ENCODE measurements around the gene PAM. TPM values are rescaled to one million over a fixed set of nuclear protein-coding genes. Genes with fewer than 3 reads are reported as not detected.

PAM gene
- total RNA-seq, 1 donor from 2014 or later: 135 TPM

DNA sequence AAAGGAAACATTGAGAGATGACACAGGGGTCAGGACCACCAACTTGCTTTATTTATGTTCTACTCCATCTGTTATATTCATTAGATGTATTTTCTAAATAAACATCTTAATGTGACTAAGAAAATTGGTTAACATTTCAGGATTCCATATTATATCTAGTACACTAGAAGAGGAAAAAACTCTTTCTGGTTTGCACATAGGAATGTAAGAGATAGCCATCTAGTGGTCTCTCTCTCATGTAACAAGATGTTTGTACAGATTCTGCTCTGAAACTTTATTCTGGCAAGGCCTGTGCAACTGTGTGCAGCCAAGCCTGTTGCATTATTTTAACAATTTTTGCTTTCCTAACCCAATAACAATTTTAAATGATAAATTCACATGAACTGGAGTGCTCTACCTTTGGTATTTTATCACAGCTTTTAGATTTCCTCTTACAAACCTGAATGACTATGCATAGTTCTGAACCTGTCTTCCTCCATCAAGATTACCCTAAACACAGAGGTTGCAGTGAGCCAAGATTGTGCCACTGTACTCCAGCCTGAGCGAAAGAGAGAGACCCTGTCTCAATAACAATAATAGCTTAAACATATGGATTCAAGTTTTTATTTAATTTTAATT lies 216.7 kb downstream of the PAM start:
- Mint-ChIP-seq H3K27ac (no peak overlapping the region), H3K9me3 (no peaks in the 10 kb centered on the region), H3K4me3 (no peak overlapping the region), H3K27me3 (no peaks in the 10 kb centered on the region), H3K36me3 (no peaks in the 10 kb centered on the region), H3K4me1 (ENCODE audit: unreplicated experiment) (no peaks in the 10 kb centered on the region)
- TF ChIP-seq, protein P1, sequence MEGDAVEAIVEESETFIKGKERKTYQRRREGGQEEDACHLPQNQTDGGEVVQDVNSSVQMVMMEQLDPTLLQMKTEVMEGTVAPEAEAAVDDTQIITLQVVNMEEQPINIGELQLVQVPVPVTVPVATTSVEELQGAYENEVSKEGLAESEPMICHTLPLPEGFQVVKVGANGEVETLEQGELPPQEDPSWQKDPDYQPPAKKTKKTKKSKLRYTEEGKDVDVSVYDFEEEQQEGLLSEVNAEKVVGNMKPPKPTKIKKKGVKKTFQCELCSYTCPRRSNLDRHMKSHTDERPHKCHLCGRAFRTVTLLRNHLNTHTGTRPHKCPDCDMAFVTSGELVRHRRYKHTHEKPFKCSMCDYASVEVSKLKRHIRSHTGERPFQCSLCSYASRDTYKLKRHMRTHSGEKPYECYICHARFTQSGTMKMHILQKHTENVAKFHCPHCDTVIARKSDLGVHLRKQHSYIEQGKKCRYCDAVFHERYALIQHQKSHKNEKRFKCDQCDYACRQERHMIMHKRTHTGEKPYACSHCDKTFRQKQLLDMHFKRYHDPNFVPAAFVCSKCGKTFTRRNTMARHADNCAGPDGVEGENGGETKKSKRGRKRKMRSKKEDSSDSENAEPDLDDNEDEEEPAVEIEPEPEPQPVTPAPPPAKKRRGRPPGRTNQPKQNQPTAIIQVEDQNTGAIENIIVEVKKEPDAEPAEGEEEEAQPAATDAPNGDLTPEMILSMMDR (conservative IDR thresholded peaks at IDR 0.05): peak; percentile 64
- no peak for DNase-seq (ENCODE audit: extremely low spot score, unreplicated experiment)

DNA sequence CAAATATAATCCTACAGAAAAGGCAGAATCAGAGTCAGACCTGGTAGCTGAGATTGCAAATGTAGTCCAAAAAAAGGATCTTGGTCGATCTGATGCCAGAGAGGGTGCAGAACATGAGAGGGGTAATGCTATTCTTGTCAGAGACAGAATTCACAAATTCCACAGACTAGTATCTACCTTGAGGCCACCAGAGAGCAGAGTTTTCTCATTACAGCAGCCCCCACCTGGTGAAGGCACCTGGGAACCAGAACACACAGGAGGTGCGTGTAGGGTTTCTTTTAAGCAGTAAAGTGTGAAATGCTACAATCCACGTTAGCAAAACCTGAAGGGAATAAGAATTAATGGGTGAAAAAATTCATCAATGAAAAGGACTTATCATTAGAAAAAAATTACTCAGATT lies 219.1 kb downstream of the PAM start:
- Mint-ChIP-seq H3K4me3 (no peak overlapping the region), H3K9me3 (no peaks in the 10 kb centered on the region), H3K27ac (no peak overlapping the region), H3K4me1 (ENCODE audit: unreplicated experiment) (no peaks in the 10 kb centered on the region), H3K36me3 (no peaks in the 10 kb centered on the region), H3K27me3 (no peaks in the 10 kb centered on the region)
- TF ChIP-seq, protein P1 (conservative IDR thresholded peaks at IDR 0.05): no peak
- DNase-seq (ENCODE audit: extremely low spot score, unreplicated experiment): no peak

DNA sequence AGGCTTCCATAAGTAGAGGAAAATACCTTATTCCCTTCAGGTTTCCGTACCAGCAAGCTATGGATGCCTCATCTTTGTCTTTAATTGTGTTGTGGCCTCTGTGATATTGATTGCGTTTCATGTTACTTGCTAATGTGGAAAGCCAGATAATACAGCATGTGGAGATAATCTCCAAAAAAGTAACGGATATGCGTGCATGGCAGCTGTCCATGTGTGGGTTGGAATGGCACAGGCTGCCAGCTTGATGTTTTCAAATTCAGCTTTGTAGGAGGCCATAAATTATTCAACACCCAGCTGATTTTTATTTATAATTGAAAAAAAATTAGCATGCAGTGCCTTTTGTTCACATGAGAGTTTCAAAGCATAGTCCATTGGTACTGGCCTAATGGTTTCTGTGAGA lies 219.9 kb downstream of the PAM start:
- TF ChIP-seq, protein P1 (conservative IDR thresholded peaks at IDR 0.05): no peak
- Mint-ChIP-seq H3K4me3 (no peak overlapping the region), H3K9me3 (no peaks in the 10 kb centered on the region), H3K27ac (no peak overlapping the region), H3K36me3 (no peaks in the 10 kb centered on the region), H3K27me3 (no peaks in the 10 kb centered on the region), H3K4me1 (ENCODE audit: unreplicated experiment) (no peaks in the 10 kb centered on the region)
- no peak for DNase-seq (ENCODE audit: extremely low spot score, unreplicated experiment)

DNA sequence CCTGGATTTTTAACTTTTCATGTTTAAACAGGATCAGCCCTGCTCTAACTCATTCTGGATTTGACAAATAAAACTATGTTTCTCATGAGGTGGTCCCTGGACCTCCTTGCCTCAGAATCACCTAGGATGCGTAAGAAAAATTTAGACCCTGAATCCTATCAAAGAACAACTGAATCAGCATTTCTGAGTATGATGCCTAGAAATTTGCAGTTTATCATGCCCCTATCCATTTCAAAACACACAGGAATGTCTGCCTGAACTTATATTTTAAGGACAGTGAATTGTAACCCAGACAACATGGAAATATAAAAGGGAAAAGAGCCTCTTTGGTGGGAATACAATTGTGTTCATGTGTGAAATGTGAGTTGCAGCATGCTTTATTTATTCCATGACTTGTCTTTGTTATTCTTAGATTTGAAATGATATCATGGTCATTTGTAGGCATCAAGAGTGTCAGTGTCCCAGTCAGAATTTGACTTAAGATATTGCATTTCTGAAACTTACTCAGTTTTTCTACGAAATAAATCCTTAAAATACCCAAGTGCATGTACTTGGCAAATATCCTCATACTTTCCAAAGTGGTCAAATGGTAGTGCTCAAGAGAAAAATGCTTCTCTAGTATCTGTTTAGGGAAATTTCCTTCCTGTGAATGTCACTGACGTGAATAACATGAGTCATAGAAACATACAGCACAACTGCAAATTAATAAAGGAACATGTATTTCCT lies 220.5 kb downstream of the PAM start:
- Mint-ChIP-seq H3K27ac (no peak overlapping the region), H3K27me3 (no peaks in the 10 kb centered on the region), H3K9me3 (no peaks in the 10 kb centered on the region), H3K36me3 (no peaks in the 10 kb centered on the region), H3K4me1 (ENCODE audit: unreplicated experiment) (no peaks in the 10 kb centered on the region), H3K4me3 (no peak overlapping the region)
- no peak for DNase-seq (ENCODE audit: extremely low spot score, unreplicated experiment)
- TF ChIP-seq, protein P1 (conservative IDR thresholded peaks at IDR 0.05): no peak

DNA sequence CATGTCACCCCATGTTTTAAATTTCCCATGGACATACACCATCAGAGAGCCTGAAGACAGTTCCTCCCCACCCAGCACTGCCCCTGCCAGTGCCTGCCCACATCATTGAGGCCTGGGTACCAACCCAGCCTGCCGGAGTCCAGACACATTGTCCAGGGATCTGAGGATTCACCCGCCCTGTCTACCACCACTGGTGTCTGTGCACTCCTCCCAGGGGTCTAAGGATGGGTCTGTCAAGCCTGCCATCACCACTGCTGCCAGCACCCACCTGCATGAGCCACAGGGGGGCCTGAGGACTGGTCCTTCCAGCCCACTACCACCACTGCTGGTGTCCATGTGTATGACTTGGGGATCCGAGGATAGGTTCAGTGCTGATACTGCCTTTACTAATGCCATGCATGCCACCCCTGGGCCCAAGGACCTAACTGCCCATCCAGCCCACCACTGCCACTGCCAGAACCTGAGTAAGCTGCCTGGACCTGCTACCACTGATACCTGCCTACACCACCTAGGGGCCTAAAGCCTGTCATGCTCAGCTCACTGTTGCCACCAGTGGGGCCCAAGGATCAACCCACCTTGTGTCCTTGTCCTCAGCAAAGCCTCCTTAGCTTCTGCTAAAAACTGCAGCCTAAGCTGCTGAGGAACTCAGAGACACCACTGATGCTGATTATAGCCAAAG lies 227.0 kb downstream of the PAM start:
- Mint-ChIP-seq H3K36me3 (peaks cover 15% of the 10 kb centered on the region), H3K4me1 (ENCODE audit: unreplicated experiment) (no peaks in the 10 kb centered on the region), H3K27ac (no peak overlapping the region), H3K4me3 (no peak overlapping the region), H3K9me3 (peaks cover 10% of the 10 kb centered on the region), H3K27me3 (no peaks in the 10 kb centered on the region)
- TF ChIP-seq, protein P1 (conservative IDR thresholded peaks at IDR 0.05): no peak
- DNase-seq (ENCODE audit: extremely low spot score, unreplicated experiment): no peak
